GM06990 (cell line): ENCODE measurements around the gene UBE2J1.
"Not testable (repeated sequence)": the region's sequence is repeated elsewhere in the genome, so short reads cannot be mapped to it uniquely, and the experiment has no call there.

Source experiments
- DNase-seq: peaks from one replicate; pipeline ENCODE4 v3.0.0-alpha.2; 2011; ENCODE audit not compliant: insufficient read length; ENCODE audit errors: extremely low read depth
- H3K27me3 ChIP-seq: replicated peaks from 2 replicates; pipeline ENCODE4 v1.6.0; 2011; ENCODE audit warnings: low read length; ENCODE audit not compliant: control insufficient read depth, insufficient read depth
- H3K36me3 ChIP-seq: 2 replicates; pipeline ENCODE4 v1.5.1; 2011; ENCODE audit warnings: low read length; ENCODE audit not compliant: control insufficient read depth, insufficient read depth
- H3K4me3 ChIP-seq: replicated peaks from 2 replicates; pipeline ENCODE4 v1.5.1; 2011; ENCODE audit warnings: low read depth, mild to moderate bottlenecking, control low read depth, low read length
- TF ChIP-seq, protein P1 (sequence below): IDR thresholded peaks from 2 replicates; pipeline ENCODE4 v1.5.1; 2011; ENCODE audit warnings: low read length, control low read depth, mild to moderate bottlenecking, inconsistent platforms; ENCODE audit not compliant: insufficient read depth, poor library complexity, severe bottlenecking

Gene UBE2J1

GRCh38 chr6:89298680-89299465 lies 53.6 kb downstream of the UBE2J1 start:
- TF ChIP-seq, protein P1, sequence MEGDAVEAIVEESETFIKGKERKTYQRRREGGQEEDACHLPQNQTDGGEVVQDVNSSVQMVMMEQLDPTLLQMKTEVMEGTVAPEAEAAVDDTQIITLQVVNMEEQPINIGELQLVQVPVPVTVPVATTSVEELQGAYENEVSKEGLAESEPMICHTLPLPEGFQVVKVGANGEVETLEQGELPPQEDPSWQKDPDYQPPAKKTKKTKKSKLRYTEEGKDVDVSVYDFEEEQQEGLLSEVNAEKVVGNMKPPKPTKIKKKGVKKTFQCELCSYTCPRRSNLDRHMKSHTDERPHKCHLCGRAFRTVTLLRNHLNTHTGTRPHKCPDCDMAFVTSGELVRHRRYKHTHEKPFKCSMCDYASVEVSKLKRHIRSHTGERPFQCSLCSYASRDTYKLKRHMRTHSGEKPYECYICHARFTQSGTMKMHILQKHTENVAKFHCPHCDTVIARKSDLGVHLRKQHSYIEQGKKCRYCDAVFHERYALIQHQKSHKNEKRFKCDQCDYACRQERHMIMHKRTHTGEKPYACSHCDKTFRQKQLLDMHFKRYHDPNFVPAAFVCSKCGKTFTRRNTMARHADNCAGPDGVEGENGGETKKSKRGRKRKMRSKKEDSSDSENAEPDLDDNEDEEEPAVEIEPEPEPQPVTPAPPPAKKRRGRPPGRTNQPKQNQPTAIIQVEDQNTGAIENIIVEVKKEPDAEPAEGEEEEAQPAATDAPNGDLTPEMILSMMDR = no peak
- Histone ChIP-seq H3K27me3 (no peaks in the 10 kb centered on the region), H3K36me3 (no peaks in the 10 kb centered on the region; the same call in 1 of the 2 replicates), H3K4me3 (no peak overlapping the region)
- DNase-seq = no peak

- peak overlapping the region; percentile 43 for H3K4me3 ChIP-seq
- peak; percentile 77 for DNase-seq
- H3K36me3 ChIP-seq = no peaks in the 10 kb centered on the region; the same call in 1 of the 2 replicates
- TF ChIP-seq, protein P1 = no peak
- no peaks in the 10 kb centered on the region for H3K27me3 ChIP-seq
These were observed 54.7 kb downstream of the UBE2J1 start for GRCh38 chr6:89297695-89298351.

DNA sequence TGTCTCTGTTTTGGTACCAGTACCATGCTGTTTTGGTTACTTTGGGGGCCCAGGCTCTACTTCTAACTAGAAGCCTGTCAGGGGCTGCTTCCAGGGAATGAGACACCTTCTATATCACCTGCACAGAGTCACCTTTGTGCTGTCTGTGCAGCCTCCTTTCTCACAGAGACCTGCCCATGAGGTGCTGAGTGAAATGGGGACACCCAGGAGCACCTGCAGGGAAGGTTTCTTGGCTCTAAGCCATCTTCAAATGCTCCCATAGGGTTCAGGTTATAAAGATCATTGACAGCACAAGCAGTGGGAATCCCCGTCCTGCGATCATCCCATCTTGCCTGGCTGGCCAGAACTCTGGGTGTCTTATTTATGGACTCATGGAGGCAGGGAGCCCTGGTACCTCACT lies 56.5 kb downstream of the UBE2J1 start:
- TF ChIP-seq, protein P1 = no peak
- no peaks in the 10 kb centered on the region for H3K27me3 ChIP-seq
- no peaks in the 10 kb centered on the region; the same call in 1 of the 2 replicates for H3K36me3 ChIP-seq
- H3K4me3 ChIP-seq = no peak overlapping the region
- DNase-seq = no peak

DNA sequence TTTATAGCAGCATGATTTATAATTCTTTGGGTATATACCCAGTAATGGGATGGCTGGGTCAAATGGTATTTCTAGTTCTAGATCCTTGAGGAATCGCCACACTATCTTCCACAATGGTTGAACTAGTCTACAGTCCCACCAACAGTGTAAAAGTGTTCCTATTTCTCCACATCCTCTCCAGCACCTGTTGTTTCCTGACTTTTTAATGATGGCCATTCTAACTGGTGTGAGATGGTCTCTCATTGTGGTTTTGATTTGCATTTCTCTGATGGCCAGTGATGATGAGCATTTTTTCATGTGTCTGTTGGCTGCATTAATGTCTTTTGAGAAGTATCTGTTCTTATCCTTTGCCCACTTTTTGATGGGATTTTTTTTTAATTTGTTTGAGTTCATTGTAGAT lies 57.4 kb downstream of the UBE2J1 start:
- H3K36me3 ChIP-seq, H3K4me3 ChIP-seq, DNase-seq, H3K27me3 ChIP-seq: not testable (repeated sequence)

- no peak overlapping the region for H3K4me3 ChIP-seq
- TF ChIP-seq, protein P1 = no peak
These were observed 61.2 kb downstream of the UBE2J1 start for GRCh38 chr6:89291256-89291819.

More at GRCh38 chr6:89291256-89291819, 61.2 kb downstream of the UBE2J1 start:
- DNase-seq = no peak
- Histone ChIP-seq H3K36me3 (no peaks in the 10 kb centered on the region), H3K27me3 (no peaks in the 10 kb centered on the region)
